Measurements from ENCODE around the gene GFRA1.

Gene GFRA1

GRCh38 chr10:116106611-116107010 is 166.4 kb downstream of the GFRA1 start:
- no peak for DNase-seq (ENCODE audit: low read depth, low spot score)

GRCh38 chr10:116105264-116105663 is 167.7 kb downstream of the GFRA1 start:
- DNase-seq (ENCODE audit: low read depth, low spot score), result no peak

GRCh38 chr10:116104210-116104932 is 168.6 kb downstream of the GFRA1 start:
- no peak for DNase-seq (ENCODE audit: low read depth, low spot score)

- DNase-seq (ENCODE audit: low read depth, low spot score), result no peak
Measured at GRCh38 chr10:116103668-116104067, 169.3 kb downstream of the GFRA1 start.

GRCh38 chr10:116101616-116102315 is 171.2 kb downstream of the GFRA1 start:
- DNase-seq (ENCODE audit: low read depth, low spot score), result no peak

- no peak for DNase-seq (ENCODE audit: low read depth, low spot score)
Measured at GRCh38 chr10:116100984-116101383, 172.0 kb downstream of the GFRA1 start.

GRCh38 chr10:116099023-116099420 is 174.0 kb downstream of the GFRA1 start:
- DNase-seq (ENCODE audit: low read depth, low spot score), result no peak

GRCh38 chr10:116098411-116099022 is 174.5 kb downstream of the GFRA1 start:
- no peak for DNase-seq (ENCODE audit: low read depth, low spot score)

GRCh38 chr10:116097239-116097784 is 175.7 kb downstream of the GFRA1 start:
- DNase-seq (ENCODE audit: low read depth, low spot score), result no peak

- no peak for DNase-seq (ENCODE audit: low read depth, low spot score)
Measured at GRCh38 chr10:116096526-116096925, 176.5 kb downstream of the GFRA1 start.

GRCh38 chr10:116094356-116094755 is 178.7 kb downstream of the GFRA1 start:
- no peak for DNase-seq (ENCODE audit: low read depth, low spot score)

GRCh38 chr10:116093031-116093430 is 180.0 kb downstream of the GFRA1 start:
- DNase-seq (ENCODE audit: low read depth, low spot score), result no peak

GRCh38 chr10:116088985-116089384 is 184.0 kb downstream of the GFRA1 start:
- DNase-seq (ENCODE audit: low read depth, low spot score), result no peak

- DNase-seq (ENCODE audit: low read depth, low spot score), result no peak
Measured at GRCh38 chr10:116085323-116085722, 187.7 kb downstream of the GFRA1 start.

- DNase-seq (ENCODE audit: low read depth, low spot score), result no peak
Measured at GRCh38 chr10:116084161-116084560, 188.8 kb downstream of the GFRA1 start.

GRCh38 chr10:116083226-116083762 is 189.7 kb downstream of the GFRA1 start:
- DNase-seq (ENCODE audit: low read depth, low spot score), result no peak

GRCh38 chr10:116082762-116083161 is 190.2 kb downstream of the GFRA1 start:
- DNase-seq (ENCODE audit: low read depth, low spot score), result no peak

GRCh38 chr10:116082206-116082605 is 190.8 kb downstream of the GFRA1 start:
- DNase-seq (ENCODE audit: low read depth, low spot score), result no peak

GRCh38 chr10:116080553-116080952 is 192.5 kb downstream of the GFRA1 start:
- DNase-seq (ENCODE audit: low read depth, low spot score), result no peak

GRCh38 chr10:116079355-116079754 is 193.7 kb downstream of the GFRA1 start:
- no peak for DNase-seq (ENCODE audit: low read depth, low spot score)

- DNase-seq (ENCODE audit: low read depth, low spot score), result no peak
Measured at GRCh38 chr10:116076621-116077020, 196.4 kb downstream of the GFRA1 start.

GRCh38 chr10:116073510-116073909 is 199.5 kb downstream of the GFRA1 start:
- DNase-seq (ENCODE audit: low read depth, low spot score), result no peak
